ENCODE results near the gene NEK8. TPM values are rescaled to one million over a fixed set of nuclear protein-coding genes. Genes with fewer than 3 reads are reported as not detected.

NEK8 gene
- total and polyA plus RNA-seq, 4 donors, result 5.1 to 14.7 (median 7.4) TPM

- H3K27me3 ChIP-seq (ENCODE audit: control insufficient read depth in 3 of 3, insufficient read depth in 3 of 3, low read length in 2 of 3), result no peaks in the 10 kb centered on the region
- H3K4me3 ChIP-seq, result no peak overlapping the region
- ATAC-seq (ENCODE audit: insufficient read depth, low FRiP score) (no peak), DNase-seq (no peak)
- H3K4me1 ChIP-seq (ENCODE audit: control insufficient read depth in 5 of 5, insufficient read depth in 5 of 5, low read length in 5 of 5), result no peaks in the 10 kb centered on the region
- H3K9me3 ChIP-seq (ENCODE audit: control insufficient read depth in 4 of 4, insufficient read depth in 3 of 4, low read length in 3 of 4), result no peaks in the 10 kb centered on the region
- no peak overlapping the region for H3K9ac ChIP-seq (ENCODE audit: insufficient read depth in 1 of 2, low read length in 2 of 2)
- peaks cover 0 to 1% (median under 1%) of the 10 kb centered on the region in 4 donors for H3K36me3 ChIP-seq (ENCODE audit: control insufficient read depth in 4 of 4, insufficient read depth in 4 of 4, low read length in 4 of 4)
- 83 to 90% methylated on average over 3 of the region's 3 CpGs for WGBS, 2 donors
- TF ChIP-seq CTCF (IDR thresholded peaks at IDR 0.05; ENCODE audit: control extremely low read depth, extremely low read depth), result no peak
- H3K27ac ChIP-seq (ENCODE audit: low read depth in 1 of 2, low read length in 1 of 2), result no peak overlapping the region
Observed at GRCh38 chr17:28783161-28783560, 54.6 kb downstream of the NEK8 start.

DNA sequence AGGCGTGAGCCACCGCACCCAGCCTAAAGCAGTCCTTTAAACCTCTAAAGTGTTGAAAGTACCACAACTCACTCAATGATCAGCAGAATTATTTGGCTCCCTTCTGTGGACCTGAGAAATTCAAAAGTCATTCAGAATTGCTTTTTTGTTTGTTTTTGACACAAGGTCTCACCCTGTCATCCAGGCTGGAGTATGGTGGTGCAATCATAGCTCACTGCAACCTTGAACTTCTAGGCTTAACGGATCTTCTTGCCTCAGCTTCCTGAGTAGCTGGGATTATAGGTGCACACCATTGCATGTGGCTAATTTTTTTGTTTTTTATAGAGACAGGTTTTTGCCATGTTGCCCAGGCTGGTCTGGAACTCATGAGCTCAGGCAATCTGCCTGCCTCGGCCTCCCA is 59.5 kb downstream of the NEK8 start:
- H3K27ac ChIP-seq (ENCODE audit: low read depth in 1 of 2, low read length in 1 of 2), result no peak overlapping the region
- no peaks in the 10 kb centered on the region for H3K27me3 ChIP-seq (ENCODE audit: control insufficient read depth in 3 of 3, insufficient read depth in 3 of 3, low read length in 2 of 3)
- TF ChIP-seq CTCF (IDR thresholded peaks at IDR 0.05; ENCODE audit: control extremely low read depth, extremely low read depth), result no peak
- WGBS, 2 donors, result 69 to 81% methylated on average over 4 of the region's 4 CpGs
- H3K36me3 ChIP-seq (ENCODE audit: control insufficient read depth in 4 of 4, insufficient read depth in 4 of 4, low read length in 4 of 4), result peaks cover 0 to 5% (median 2%) of the 10 kb centered on the region in 4 donors
- DNase-seq (no peak), ATAC-seq (ENCODE audit: insufficient read depth, low FRiP score) (no peak)
- H3K4me1 ChIP-seq (ENCODE audit: control insufficient read depth in 5 of 5, insufficient read depth in 5 of 5, low read length in 5 of 5), result peaks cover 0 to 5% (median 0%) of the 10 kb centered on the region in 5 donors
- H3K4me3 ChIP-seq, result no peak overlapping the region
- H3K9me3 ChIP-seq (ENCODE audit: control insufficient read depth in 4 of 4, insufficient read depth in 3 of 4, low read length in 3 of 4), result no peaks in the 10 kb centered on the region
- no peak overlapping the region for H3K9ac ChIP-seq (ENCODE audit: insufficient read depth in 1 of 2, low read length in 2 of 2)

Small RNA genes within 50 kb of the gene (small RNA-seq; reads per million reads assigned to genes)
- gene SNORD42A (ENCODE audit: low replicate concordance) (not detected), gene SNORD42B (ENCODE audit: low replicate concordance) (not detected), gene SNORD4A (ENCODE audit: low replicate concordance) (not detected), gene SNORD4B (ENCODE audit: low replicate concordance) (not detected)

Other genes starting within 250 kb of the NEK8 start
- under 1 TPM in 1 of 2 donors, not detected in 1; 0.25 TPM for gene FOXN1, start 222.4 kb upstream of the NEK8 start, total RNA-seq
- gene FOXN1, start 222.4 kb upstream of the NEK8 start, polyA plus RNA-seq, result under 1 TPM; 0.13 to 0.18 TPM
- gene UNC119, start 176.2 kb upstream of the NEK8 start, total RNA-seq, result 10 to 100 TPM; 29.2 to 34.2 TPM
- 10 to 100 TPM; 19.0 to 40.0 TPM for gene UNC119, start 176.2 kb upstream of the NEK8 start, polyA plus RNA-seq
- 10 to 100 TPM; 43.2 to 71.3 TPM for gene PIGS, start 157.3 kb upstream of the NEK8 start, total RNA-seq
- gene PIGS, start 157.3 kb upstream of the NEK8 start, polyA plus RNA-seq, result 10 to 100 TPM in 1 of 2 donors, 1 to 10 TPM in 1; 10.0 to 71.9 TPM
- 10 to 100 TPM; 21.0 to 40.3 TPM for gene ALDOC, start 151.9 kb upstream of the NEK8 start, total RNA-seq
- gene ALDOC, start 151.9 kb upstream of the NEK8 start, polyA plus RNA-seq, result 10 to 100 TPM; 15.5 to 52.5 TPM
- gene SPAG5, start 129.8 kb upstream of the NEK8 start, total RNA-seq, result 10 to 100 TPM; 10.5 to 15.0 TPM
- gene SPAG5, start 129.8 kb upstream of the NEK8 start, polyA plus RNA-seq, result 1 to 10 TPM; 6.3 to 9.9 TPM
- gene RSKR, start 114.6 kb upstream of the NEK8 start, total RNA-seq, result 10 to 100 TPM; 12.2 to 14.3 TPM
- gene RSKR, start 114.6 kb upstream of the NEK8 start, polyA plus RNA-seq, result 1 to 10 TPM; 3.9 to 5.5 TPM
- 100 to 1,000 TPM in 1 of 2 donors, 10 to 100 TPM in 1; 81.3 to 147 TPM for gene BLTP2, start 83.6 kb upstream of the NEK8 start, total RNA-seq
- 10 to 100 TPM; 23.4 to 46.4 TPM for gene BLTP2, start 83.6 kb upstream of the NEK8 start, polyA plus RNA-seq
- gene SDF2, start 66.9 kb upstream of the NEK8 start, total RNA-seq, result 10 to 100 TPM; 45.1 to 51.9 TPM
- 10 to 100 TPM; 36.5 to 73.3 TPM for gene SDF2, start 66.9 kb upstream of the NEK8 start, polyA plus RNA-seq
- 10 to 100 TPM; 64.8 to 96.4 TPM for gene SUPT6H, start 66.6 kb upstream of the NEK8 start, total RNA-seq
- gene SUPT6H, start 66.6 kb upstream of the NEK8 start, polyA plus RNA-seq, result 10 to 100 TPM; 27.5 to 32.4 TPM
- 1 to 10 TPM; 2.1 to 3.7 TPM for gene PROCA1, start 16.9 kb upstream of the NEK8 start, total RNA-seq
- gene PROCA1, start 16.9 kb upstream of the NEK8 start, polyA plus RNA-seq, result 1 to 10 TPM; 1.2 to 3.4 TPM
- 10 to 100 TPM; 77.8 to 91.8 TPM for gene RAB34, start 10.9 kb upstream of the NEK8 start, total RNA-seq
- 100 to 1,000 TPM; 103 TPM for gene RAB34, start 10.9 kb upstream of the NEK8 start, polyA plus RNA-seq
- gene RPL23A, start 8.8 kb upstream of the NEK8 start, total RNA-seq, result 1,000 to 10,000 TPM in 1 of 2 donors, 100 to 1,000 TPM in 1; 528 to 1,109 TPM
- 1,000 to 10,000 TPM in 1 of 2 donors, 100 to 1,000 TPM in 1; 955 to 1,200 TPM for gene RPL23A, start 8.8 kb upstream of the NEK8 start, polyA plus RNA-seq
- 10 to 100 TPM in 1 of 2 donors, 1 to 10 TPM in 1; 3.8 to 32.0 TPM for gene TLCD1, start 2.6 kb upstream of the NEK8 start, total RNA-seq
- 10 to 100 TPM; 25.4 to 42.0 TPM for gene TLCD1, start 2.6 kb upstream of the NEK8 start, polyA plus RNA-seq
- 10 to 100 TPM; 35.7 to 92.4 TPM for gene TRAF4, start 15.2 kb downstream of the NEK8 start, total RNA-seq
- gene TRAF4, start 15.2 kb downstream of the NEK8 start, polyA plus RNA-seq, result 10 to 100 TPM; 51.9 to 56.3 TPM
- 10 to 100 TPM in 1 of 2 donors, 1 to 10 TPM in 1; 8.3 to 17.7 TPM for gene FAM222B, start 114.0 kb downstream of the NEK8 start, total RNA-seq
- gene FAM222B, start 114.0 kb downstream of the NEK8 start, polyA plus RNA-seq, result 1 to 10 TPM; 8.8 to 9.5 TPM
- 10 to 100 TPM; 28.4 to 39.3 TPM for gene ERAL1, start 126.2 kb downstream of the NEK8 start, total RNA-seq
- 10 to 100 TPM; 36.8 to 37.0 TPM for gene ERAL1, start 126.2 kb downstream of the NEK8 start, polyA plus RNA-seq
- 100 to 1,000 TPM in 1 of 2 donors, 10 to 100 TPM in 1; 46.2 to 168 TPM for gene FLOT2, start 168.9 kb downstream of the NEK8 start, total RNA-seq
- gene FLOT2, start 168.9 kb downstream of the NEK8 start, polyA plus RNA-seq, result 100 to 1,000 TPM in 1 of 2 donors, 10 to 100 TPM in 1; 73.6 to 226 TPM
- 10 to 100 TPM; 10.5 to 14.2 TPM for gene DHRS13, start 174.3 kb downstream of the NEK8 start, total RNA-seq
- 10 to 100 TPM; 20.6 to 29.9 TPM for gene DHRS13, start 174.3 kb downstream of the NEK8 start, polyA plus RNA-seq
- 10 to 100 TPM; 51.5 to 59.1 TPM for gene PHF12, start 222.7 kb downstream of the NEK8 start, total RNA-seq
- 10 to 100 TPM; 12.6 to 23.1 TPM for gene PHF12, start 222.7 kb downstream of the NEK8 start, polyA plus RNA-seq

Measured in lung (tissue), 13 donors.